ENCODE data around the gene IVNS1ABP.
A peak's percentile ranks its signal among the peaks of the same experiment; 100 is the strongest.
"Not testable (repeated sequence)": the region's sequence is repeated elsewhere in the genome, so short reads cannot be mapped to it uniquely, and the experiment has no call there.

IVNS1ABP gene

DNA sequence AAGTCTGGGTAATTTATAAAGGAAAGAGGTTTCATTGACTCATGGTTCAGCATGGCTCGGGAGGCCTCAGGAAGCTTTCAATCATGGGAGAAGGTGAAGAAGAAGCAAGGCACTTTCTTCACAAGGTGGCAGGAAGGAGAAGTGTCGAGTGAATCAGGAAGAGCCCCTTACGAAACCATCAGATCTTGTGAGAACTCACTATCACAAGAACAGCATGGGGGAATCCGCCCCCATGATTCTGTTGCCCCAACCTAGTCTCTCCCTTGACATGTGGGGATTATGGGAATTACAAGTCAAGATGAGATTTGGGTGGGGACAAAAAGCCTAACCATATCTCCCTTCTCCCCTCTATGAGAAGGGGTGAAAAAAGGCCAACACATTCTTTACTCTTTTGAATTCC is 11.2 kb upstream of the IVNS1ABP start:
- DNase-seq: peak; percentile 33 to 61

- no peak for DNase-seq
Measured at GRCh38 chr1:185325413-185325812, 8.4 kb upstream of the IVNS1ABP start.

DNA sequence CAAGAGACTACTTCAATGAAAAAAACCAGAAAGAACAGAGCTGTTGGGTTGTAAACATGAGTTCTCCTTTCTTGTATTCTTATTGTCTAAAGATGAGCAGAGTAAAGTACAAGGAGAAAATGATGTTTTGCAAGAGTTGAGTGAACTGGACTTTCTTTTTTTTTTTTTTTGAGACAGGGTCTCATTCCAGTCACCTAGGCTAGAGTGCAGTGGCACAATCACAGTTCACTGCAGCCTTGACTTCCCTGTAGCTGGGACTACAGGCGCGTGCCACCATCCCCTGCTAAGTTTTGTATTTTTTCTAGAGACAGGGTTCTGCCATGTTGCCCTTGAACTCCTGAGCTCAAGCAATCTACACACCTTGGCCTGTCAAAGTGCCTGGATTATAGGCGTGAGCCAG is 7.1 kb upstream of the IVNS1ABP start:
- DNase-seq: no peak

DNA sequence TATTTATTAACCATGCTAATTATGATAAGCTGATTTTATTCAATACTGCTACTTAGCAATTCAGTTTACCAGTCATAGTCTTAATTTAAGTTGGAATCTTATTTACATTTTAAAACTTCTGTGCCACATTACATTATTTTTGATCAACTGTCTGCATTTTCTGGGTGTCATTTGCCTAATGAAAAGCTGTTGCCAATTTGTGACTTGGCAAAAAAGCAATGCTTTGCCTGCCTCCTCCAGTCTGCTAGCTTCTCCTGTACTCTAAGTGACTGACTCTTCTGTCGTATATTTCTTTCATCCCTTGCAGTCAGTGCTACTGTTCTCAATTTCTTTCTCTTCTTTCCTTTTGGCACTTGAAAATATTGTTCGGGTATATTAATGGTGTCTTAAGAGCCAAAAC is 5.6 kb upstream of the IVNS1ABP start:
- DNase-seq: no peak

GRCh38 chr1:185321653-185322221 is 4.7 kb upstream of the IVNS1ABP start:
- not testable (repeated sequence) for DNase-seq

- not testable (repeated sequence) for DNase-seq
Measured at GRCh38 chr1:185321104-185321503, 4.1 kb upstream of the IVNS1ABP start.

- no peak for DNase-seq
Measured at GRCh38 chr1:185319139-185319475, 2.1 kb upstream of the IVNS1ABP start.

- DNase-seq: no peak
Measured at GRCh38 chr1:185318431-185319138, 1.5 kb upstream of the IVNS1ABP start.

DNA sequence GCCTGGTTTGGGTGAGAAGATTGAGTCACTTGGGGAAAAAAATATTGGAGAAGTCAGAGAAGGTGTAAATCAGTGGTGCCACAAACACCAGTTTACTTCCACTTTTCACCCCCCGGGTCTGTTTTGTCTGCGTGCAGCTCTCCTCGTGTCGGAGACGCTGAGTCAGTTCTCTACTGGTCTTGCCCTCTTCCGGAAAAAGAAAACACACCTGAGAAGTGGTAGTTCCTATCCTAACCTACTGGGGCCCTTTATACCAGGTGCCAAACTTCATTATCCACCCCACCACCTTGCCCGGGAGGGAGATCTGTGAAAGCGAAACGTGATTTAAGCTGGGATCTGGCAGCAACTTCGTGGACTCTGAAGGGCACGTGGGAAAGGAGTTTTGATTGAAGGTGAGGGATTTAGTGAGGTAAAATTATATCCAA is 855 bp upstream of the IVNS1ABP start:
- DNase-seq: peak; percentile 79 to 80

DNA sequence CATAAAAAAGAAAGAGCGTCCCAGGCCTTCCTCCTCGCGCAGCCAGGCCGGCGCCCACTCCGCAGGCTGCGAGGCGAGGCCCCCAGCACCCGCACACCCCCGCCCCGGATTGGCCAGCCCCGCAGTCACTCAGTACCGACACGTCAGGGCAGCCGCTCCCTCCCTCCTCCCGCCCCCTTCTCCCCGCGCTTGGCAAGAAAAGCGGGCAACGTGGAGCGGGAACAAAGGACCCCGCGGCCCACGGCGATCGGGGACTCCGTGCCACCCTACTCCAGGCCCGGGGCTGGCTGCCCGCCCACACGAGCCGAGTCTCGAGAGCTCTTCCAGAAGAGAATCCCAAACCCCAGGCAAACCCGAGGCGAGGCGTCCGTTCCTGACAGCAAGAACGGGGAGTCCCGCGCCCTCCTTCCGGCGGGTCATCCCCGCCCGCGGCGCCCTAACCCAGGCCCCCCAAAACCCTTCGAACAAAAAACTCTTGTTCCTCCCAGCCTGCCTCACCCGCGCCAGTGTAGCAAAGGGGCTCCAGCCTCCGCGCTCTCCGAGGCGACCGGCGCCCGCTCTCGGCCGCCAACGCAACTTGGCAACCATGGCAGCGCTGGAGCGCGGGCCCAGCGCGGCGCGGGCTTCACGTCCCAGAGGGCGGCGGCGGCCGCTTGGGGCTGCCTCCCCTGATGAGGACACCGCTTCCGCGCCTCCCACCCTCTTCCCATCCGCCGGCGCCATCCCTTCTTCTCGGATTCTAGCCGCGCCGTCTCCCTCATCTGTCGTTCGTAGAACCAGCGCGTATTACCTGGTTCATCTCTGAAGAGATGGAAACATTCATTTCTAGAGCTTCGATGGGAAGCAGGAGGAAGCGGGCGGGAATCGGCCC is 645 bp downstream of the IVNS1ABP start:
- peak; percentile 86 to 90 for DNase-seq

- no peak for DNase-seq
Measured at GRCh38 chr1:185315445-185316071, 1.5 kb downstream of the IVNS1ABP start.

DNA sequence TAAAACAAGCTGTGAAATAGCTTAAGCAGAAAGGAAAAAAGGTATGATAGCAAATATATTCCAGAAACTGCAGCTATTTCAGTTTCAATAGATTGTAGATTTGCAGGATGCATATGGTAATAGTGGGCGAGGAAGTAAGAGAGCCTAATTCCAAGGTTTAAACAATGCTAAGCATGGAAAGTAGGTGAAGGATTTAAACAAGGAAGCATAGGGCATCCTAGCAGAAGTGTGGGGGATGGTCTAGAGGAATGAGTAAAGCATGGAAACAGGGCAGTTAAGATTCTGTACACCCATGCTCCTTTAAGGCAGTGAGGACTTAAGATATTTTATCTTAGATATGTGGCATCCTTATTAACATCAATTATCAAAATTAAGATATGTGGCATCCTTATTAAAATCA is 2.6 kb downstream of the IVNS1ABP start:
- peak in 1 of 2 donors; percentile 10 for DNase-seq

DNA sequence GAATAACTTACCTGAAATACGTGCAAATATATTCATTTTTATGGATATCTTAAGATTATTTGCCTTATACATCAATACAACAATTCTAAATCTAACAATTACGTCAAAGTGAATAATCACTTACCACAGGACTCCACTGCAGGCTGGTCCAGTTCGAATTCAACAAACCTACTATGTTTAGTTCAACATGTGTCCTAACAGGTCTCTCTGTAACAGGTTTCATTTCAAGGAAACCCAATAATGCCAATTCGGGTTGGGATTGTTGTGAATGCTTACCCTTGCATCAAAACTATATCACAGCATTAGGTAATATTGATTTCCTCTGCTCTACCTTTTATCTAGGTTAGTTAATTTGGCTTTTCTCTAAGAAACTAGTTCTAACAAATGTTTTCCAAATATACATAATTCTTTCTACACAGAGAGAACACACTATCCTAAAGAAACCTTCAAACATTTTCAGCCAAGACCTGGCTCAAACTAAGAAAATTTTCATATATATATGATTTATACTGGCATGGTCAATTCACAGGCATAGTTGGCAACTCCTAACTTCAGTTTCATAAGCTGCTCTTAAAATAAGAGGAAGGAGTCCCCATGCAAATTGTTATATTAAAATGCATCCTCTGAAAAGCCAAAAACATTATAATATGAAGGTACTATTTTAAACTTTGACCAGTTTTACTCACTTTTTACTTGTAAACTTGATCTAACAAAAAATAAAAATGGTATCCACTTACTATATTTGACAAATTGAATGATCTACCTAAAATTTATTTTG is 4.5 kb downstream of the IVNS1ABP start:
- DNase-seq: no peak

GRCh38 chr1:185311589-185312225 is 5.3 kb downstream of the IVNS1ABP start:
- no peak for DNase-seq

- DNase-seq: no peak
Measured at GRCh38 chr1:185309566-185309965, 7.5 kb downstream of the IVNS1ABP start.

DNA sequence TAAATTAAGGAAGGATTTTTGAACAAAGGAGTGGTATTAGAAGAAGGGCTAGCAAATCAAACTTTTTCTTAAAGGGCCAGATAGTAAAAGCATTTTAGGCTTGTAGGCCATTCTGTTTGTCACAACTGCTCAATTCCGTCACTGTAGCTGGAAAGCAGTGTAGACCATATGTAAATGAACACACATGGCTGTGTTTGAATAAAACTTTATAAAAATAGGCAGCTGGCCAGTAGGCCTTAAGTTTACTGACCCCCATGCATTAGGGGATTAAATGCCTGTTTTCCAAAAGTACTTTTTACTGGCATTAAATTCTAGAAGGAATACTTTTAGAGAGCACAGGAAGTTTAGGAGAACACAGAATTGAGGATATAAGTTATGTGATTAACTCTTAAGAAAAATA is 8.9 kb downstream of the IVNS1ABP start:
- no peak for DNase-seq

GRCh38 chr1:185305419-185305818 is 11.6 kb downstream of the IVNS1ABP start:
- DNase-seq: no peak

DNA sequence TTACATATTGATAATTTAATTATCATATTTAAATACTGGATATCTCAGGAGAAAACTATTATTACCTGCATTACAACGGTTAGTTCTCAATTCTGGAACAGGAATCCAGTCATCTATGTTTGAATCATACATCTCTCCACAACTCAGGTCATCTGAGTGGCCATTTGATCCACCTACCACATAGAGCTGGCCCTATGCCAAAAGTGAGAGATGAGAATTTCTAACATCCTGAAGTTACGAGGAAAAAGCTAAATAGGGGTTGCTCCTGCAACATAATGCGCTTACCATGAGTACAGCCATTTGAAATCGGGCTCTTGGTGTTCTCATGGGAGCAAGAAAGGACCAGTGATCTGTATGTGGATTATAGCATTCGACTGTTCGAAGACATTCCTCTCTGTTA is 16.9 kb downstream of the IVNS1ABP start:
- no peak for DNase-seq

GRCh38 chr1:185297982-185298381 is 19.1 kb downstream of the IVNS1ABP start:
- no peak for DNase-seq

DNA sequence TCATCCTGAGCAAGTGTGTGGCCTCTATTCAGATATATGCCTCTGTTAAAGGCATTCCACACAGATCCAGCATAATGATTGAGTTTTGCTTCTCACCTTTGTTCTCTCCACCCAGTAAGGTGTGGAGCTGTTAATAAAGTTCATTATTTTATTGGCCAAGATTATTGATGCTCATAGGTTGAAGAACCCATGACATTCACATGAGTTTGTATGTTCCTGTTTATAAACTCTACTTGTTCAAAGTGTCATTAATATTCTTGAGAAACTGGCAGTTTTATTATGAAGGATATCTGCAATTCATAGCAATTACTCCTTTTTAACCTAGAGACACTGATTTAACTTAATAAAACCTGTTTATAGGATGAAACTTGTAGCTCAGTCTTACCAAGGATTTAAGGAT is 22.0 kb downstream of the IVNS1ABP start:
- DNase-seq: no peak

GRCh38 chr1:185293967-185294542 is 23.0 kb downstream of the IVNS1ABP start:
- DNase-seq: no peak

DNA sequence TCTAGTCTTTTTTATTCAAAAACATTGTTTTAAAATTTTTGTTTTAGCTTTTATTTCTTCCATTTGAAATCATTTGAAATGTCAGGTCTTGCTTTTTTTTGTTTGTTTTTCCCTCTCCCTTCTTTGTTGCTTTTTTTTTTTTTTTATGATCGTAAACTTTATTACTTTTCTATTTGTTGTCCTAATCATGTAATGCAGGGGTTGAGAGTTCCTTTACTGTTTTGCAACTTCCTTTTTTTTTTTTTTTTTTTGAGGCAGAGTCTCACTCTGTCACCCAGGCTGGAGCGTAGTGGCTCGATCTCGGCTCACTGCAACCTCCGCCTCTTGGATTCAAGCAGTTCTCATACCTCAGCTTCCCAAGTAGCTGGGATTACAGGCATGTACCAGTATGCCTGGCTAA is 24.8 kb downstream of the IVNS1ABP start:
- peak; percentile 55 to 72 for DNase-seq
